Stimulated activated CD8-positive, alpha-beta memory T cell treated with anti-CD3 and anti-CD28 coated beads, Interleukin-12 subunit alpha, Interleukin-12 subunit beta, amount 100 ng/mL, for 1 hour (primary cell): ENCODE data around the gene PARD3.
"Not testable (repeated sequence)": the region's sequence is repeated elsewhere in the genome, so short reads cannot be mapped to it uniquely, and the experiment has no call there.

Experiments used
- DNase-seq: peaks from one replicate; pipeline ENCODE4 v3.0.0-alpha.2; 2020; ENCODE audit warnings: low read depth

PARD3 gene

GRCh38 chr10:34097682-34098081, 717.4 kb downstream of the PARD3 start:
- no peak for DNase-seq

- DNase-seq: no peak
Observed at GRCh38 chr10:34094961-34095360, 720.1 kb downstream of the PARD3 start.

GRCh38 chr10:34094146-34094696, 720.9 kb downstream of the PARD3 start:
- DNase-seq: no peak

GRCh38 chr10:34092891-34093290, 722.2 kb downstream of the PARD3 start:
- no peak for DNase-seq

GRCh38 chr10:34091635-34092195, 723.4 kb downstream of the PARD3 start:
- DNase-seq: no peak

- no peak for DNase-seq
Observed at GRCh38 chr10:34089253-34089652, 725.8 kb downstream of the PARD3 start.

GRCh38 chr10:34088208-34088794, 726.8 kb downstream of the PARD3 start:
- DNase-seq: no peak

- DNase-seq: no peak
Observed at GRCh38 chr10:34087095-34087418, 728.0 kb downstream of the PARD3 start.

GRCh38 chr10:34083567-34083966, 731.5 kb downstream of the PARD3 start:
- no peak for DNase-seq

- no peak for DNase-seq
Observed at GRCh38 chr10:34081948-34082347, 733.1 kb downstream of the PARD3 start.

GRCh38 chr10:34081347-34081743, 733.8 kb downstream of the PARD3 start:
- DNase-seq: no peak

- no peak for DNase-seq
Observed at GRCh38 chr10:34080485-34081346, 734.4 kb downstream of the PARD3 start.

GRCh38 chr10:34079702-34080484, 735.2 kb downstream of the PARD3 start:
- DNase-seq: no peak

- no peak for DNase-seq
Observed at GRCh38 chr10:34078745-34079470, 736.2 kb downstream of the PARD3 start.

GRCh38 chr10:34078017-34078744, 736.9 kb downstream of the PARD3 start:
- DNase-seq: no peak

- DNase-seq: no peak
Observed at GRCh38 chr10:34076443-34076842, 738.7 kb downstream of the PARD3 start.

- DNase-seq: no peak
Observed at GRCh38 chr10:34075254-34075926, 739.7 kb downstream of the PARD3 start.

GRCh38 chr10:34074051-34074450, 741.0 kb downstream of the PARD3 start:
- no peak for DNase-seq

GRCh38 chr10:34067741-34068140, 747.4 kb downstream of the PARD3 start:
- not testable (repeated sequence) for DNase-seq

- DNase-seq: no peak
Observed at GRCh38 chr10:34063592-34063991, 751.5 kb downstream of the PARD3 start.
